Activated T-cell treated with anti-CD3 and anti-CD28 coated beads for 1 hour (primary cell): ENCODE measurements around the gene PIAS1.
"Not testable (repeated sequence)": the region's sequence is repeated elsewhere in the genome, so short reads cannot be mapped to it uniquely, and the experiment has no call there.

Experiments
- DNase-seq: peaks from one replicate; pipeline ENCODE4 v3.0.0-alpha.2; 2020; ENCODE audit warnings: low read depth

The PIAS1 gene

DNA sequence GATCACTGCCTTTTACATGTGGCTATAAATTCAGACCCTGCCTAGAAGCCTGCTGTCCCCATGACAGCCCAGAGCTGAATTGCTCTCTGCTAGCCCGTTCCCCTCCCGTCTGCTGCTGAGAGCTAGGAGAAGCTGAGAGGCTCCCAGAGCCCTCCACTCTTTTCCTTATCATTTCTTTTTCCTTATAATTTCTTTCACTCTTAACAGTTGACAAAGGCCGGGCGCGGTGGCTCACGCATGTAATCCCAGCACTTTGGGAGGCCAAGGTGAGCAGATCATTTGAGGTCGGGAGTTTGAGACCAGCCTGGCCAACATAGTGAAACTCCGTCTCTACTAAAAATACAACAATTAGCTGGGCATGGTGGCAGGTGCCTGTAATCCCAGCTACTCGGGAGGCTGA, 180.4 kb downstream of the PIAS1 start:
- DNase-seq: not testable (repeated sequence)

DNA sequence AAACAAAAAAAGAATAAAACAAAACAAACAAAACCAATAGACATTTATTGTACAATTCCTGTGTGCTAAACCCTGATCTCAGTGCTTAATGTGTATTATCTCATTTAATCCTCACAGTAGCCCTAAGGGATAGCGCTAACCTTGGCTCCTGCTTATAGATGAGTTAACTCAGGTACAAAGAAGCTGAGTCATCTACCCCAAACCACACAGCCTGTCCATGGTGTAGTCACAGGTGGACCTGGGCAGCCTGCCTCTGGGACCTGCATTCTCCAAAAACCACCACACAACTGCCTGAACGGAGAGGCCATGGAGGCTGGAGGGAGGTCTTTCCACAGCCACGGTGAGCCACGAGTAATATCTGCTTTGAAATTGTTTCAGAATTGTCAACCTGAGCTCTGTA, 180.9 kb downstream of the PIAS1 start:
- DNase-seq: no peak

GRCh38 chr15:68239025-68239424, 184.9 kb downstream of the PIAS1 start:
- DNase-seq: no peak

GRCh38 chr15:68241088-68241935, 187.2 kb downstream of the PIAS1 start:
- no peak for DNase-seq
